ENCODE results near the gene FLCN.

DNA sequence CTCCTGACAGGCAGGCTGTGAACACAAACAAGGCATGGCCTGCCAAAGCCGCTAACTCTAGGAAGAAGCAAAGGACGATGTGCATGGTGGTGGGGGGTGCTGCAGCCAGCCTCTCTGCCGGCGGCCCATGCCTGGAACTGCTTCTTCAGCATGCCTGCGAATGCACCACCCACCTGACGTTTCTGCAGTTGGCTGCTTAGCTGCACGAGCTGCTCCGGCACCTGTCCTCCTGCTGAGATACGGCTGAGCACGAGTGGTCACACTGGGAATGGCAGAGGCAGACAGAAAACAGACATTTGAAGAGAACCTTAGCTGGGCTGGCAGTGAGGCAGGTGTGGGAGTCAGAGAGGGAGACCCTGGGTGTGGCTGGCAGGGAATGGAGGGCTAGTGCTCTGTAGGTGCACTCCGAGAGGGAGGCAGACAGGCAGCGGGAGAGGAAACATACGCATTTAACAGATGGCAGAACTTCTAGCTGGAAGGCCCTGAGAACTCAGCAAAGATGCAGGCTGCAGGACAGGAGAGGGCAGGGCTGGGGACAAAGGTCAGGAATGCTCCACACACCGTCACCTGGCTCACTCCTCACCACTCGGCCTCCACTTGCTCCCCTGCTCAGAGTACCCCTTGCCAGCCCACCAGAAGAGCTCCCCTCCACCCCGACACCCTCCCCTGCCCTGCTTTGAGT, 5.2 kb downstream of the FLCN start:
- TF ChIP-seq PATZ1 (CRISPR knock-in tag; IDR thresholded peaks at IDR 0.05; ENCODE audit: borderline replicate concordance), result no peak
- TF ChIP-seq, protein P1, sequence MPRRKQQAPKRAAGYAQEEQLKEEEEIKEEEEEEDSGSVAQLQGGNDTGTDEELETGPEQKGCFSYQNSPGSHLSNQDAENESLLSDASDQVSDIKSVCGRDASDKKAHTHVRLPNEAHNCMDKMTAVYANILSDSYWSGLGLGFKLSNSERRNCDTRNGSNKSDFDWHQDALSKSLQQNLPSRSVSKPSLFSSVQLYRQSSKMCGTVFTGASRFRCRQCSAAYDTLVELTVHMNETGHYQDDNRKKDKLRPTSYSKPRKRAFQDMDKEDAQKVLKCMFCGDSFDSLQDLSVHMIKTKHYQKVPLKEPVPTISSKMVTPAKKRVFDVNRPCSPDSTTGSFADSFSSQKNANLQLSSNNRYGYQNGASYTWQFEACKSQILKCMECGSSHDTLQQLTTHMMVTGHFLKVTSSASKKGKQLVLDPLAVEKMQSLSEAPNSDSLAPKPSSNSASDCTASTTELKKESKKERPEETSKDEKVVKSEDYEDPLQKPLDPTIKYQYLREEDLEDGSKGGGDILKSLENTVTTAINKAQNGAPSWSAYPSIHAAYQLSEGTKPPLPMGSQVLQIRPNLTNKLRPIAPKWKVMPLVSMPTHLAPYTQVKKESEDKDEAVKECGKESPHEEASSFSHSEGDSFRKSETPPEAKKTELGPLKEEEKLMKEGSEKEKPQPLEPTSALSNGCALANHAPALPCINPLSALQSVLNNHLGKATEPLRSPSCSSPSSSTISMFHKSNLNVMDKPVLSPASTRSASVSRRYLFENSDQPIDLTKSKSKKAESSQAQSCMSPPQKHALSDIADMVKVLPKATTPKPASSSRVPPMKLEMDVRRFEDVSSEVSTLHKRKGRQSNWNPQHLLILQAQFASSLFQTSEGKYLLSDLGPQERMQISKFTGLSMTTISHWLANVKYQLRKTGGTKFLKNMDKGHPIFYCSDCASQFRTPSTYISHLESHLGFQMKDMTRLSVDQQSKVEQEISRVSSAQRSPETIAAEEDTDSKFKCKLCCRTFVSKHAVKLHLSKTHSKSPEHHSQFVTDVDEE (CRISPR knock-in tag; IDR thresholded peaks at IDR 0.05), result no peak
- no peak for TF ChIP-seq GLIS3 (CRISPR knock-in tag; IDR thresholded peaks at IDR 0.05)
- TF ChIP-seq TOX (CRISPR knock-in tag; IDR thresholded peaks at IDR 0.05; ENCODE audit: borderline replicate concordance), result no peak
- no peak for TF ChIP-seq ZNF70 (CRISPR knock-in tag; IDR thresholded peaks at IDR 0.05)
- TF ChIP-seq ZC3H10 (CRISPR knock-in tag; IDR thresholded peaks at IDR 0.05), result no peak
- no peak for TF ChIP-seq BACH2 (CRISPR knock-in tag; IDR thresholded peaks at IDR 0.05; ENCODE audit: borderline replicate concordance)
- TF ChIP-seq ZNF8 (CRISPR knock-in tag; IDR thresholded peaks at IDR 0.05), result no peak
- TF ChIP-seq, protein P2, sequence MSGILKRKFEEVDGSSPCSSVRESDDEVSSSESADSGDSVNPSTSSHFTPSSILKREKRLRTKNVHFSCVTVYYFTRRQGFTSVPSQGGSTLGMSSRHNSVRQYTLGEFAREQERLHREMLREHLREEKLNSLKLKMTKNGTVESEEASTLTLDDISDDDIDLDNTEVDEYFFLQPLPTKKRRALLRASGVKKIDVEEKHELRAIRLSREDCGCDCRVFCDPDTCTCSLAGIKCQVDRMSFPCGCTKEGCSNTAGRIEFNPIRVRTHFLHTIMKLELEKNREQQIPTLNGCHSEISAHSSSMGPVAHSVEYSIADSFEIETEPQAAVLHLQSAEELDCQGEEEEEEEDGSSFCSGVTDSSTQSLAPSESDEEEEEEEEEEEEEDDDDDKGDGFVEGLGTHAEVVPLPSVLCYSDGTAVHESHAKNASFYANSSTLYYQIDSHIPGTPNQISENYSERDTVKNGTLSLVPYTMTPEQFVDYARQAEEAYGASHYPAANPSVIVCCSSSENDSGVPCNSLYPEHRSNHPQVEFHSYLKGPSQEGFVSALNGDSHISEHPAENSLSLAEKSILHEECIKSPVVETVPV (CRISPR knock-in tag; IDR thresholded peaks at IDR 0.05), result no peak
- TF ChIP-seq CREB5 (CRISPR knock-in tag; IDR thresholded peaks at IDR 0.05; ENCODE audit: low read depth), result no peak
